ENCODE results near the gene ZMYND11. TPM values are rescaled to one million over a fixed set of nuclear protein-coding genes. Genes with fewer than 3 reads are reported as not detected.
A peak's percentile ranks its signal among the peaks of the same experiment; 100 is the strongest.

The ZMYND11 gene
- total RNA-seq, 1 donor from 2014 or later, result 25.5 TPM

DNA sequence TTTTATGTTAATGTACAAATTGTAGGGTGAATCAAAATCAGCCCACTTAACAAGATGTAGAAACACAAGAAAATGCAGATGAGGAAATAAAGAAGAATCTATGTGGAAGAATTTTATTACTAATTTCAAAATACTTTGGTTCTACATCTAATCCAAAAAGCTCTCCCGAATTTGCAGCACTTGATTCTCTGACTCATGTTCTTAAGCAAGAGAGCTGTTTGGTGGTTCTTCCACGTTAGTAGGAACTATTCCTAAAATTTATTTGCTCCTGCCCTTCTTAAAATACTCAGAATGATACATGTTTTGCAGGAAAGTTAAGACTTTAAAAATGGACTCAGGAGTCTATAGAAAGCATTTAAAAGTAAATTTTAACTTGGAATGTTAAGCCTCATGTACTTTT lies 91.8 kb downstream of the ZMYND11 start:
- no peak overlapping the region for H3K4me3 ChIP-seq (ENCODE audit: low read depth, low read length)
- no peak for TF ChIP-seq CTCF (conservative IDR thresholded peaks at IDR 0.05; ENCODE audit: low read depth, low read length)
- DNase-seq (ENCODE audit: low read depth), result no peak

- TF ChIP-seq CTCF (conservative IDR thresholded peaks at IDR 0.05; ENCODE audit: low read depth, low read length), result no peak
- no peak overlapping the region for H3K4me3 ChIP-seq (ENCODE audit: low read depth, low read length)
- no peak for DNase-seq (ENCODE audit: low read depth)
Measured at GRCh38 chr10:228366-228765, 93.1 kb downstream of the ZMYND11 start.

- DNase-seq (ENCODE audit: low read depth), result no peak
- peak; percentile 47 for TF ChIP-seq CTCF (conservative IDR thresholded peaks at IDR 0.05; ENCODE audit: low read depth, low read length)
- no peak overlapping the region for H3K4me3 ChIP-seq (ENCODE audit: low read depth, low read length)
Measured at GRCh38 chr10:230758-231157, 95.5 kb downstream of the ZMYND11 start.

- no peak for TF ChIP-seq CTCF (conservative IDR thresholded peaks at IDR 0.05; ENCODE audit: low read depth, low read length)
Measured at GRCh38 chr10:232061-232460, 96.8 kb downstream of the ZMYND11 start.

DNA sequence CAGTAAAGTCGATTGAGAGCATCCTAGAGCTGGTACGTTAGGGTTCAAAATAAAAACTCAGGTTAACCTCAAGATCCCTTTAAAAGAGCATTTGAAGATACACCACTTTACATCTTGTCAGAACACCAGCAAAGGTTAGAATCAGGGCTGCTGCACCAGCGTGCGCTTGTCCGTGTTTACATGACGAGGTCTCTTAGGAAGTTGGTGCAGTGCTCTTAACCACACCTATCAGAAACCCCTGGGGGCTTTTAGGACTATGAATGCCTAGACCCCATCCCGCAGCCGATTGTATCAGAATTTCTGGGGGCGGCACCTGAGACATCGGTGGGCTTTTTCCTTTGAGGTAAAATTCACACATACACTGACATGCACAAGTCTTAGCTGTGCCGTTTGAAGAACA lies 97.6 kb downstream of the ZMYND11 start:
- TF ChIP-seq CTCF (conservative IDR thresholded peaks at IDR 0.05; ENCODE audit: low read depth, low read length), result no peak
- no peak overlapping the region for H3K4me3 ChIP-seq (ENCODE audit: low read depth, low read length)
- DNase-seq (ENCODE audit: low read depth), result no peak

More at GRCh38 chr10:232061-232460, 96.8 kb downstream of the ZMYND11 start:
- DNase-seq (ENCODE audit: low read depth), result no peak
- H3K4me3 ChIP-seq (ENCODE audit: low read depth, low read length), result no peak overlapping the region

GRCh38 chr10:234708-235406 lies 99.6 kb downstream of the ZMYND11 start:
- TF ChIP-seq CTCF (conservative IDR thresholded peaks at IDR 0.05; ENCODE audit: low read depth, low read length), result peak; percentile 11
- H3K4me3 ChIP-seq (ENCODE audit: low read depth, low read length), result no peak overlapping the region
- peak; percentile 2 for DNase-seq (ENCODE audit: low read depth)

DNA sequence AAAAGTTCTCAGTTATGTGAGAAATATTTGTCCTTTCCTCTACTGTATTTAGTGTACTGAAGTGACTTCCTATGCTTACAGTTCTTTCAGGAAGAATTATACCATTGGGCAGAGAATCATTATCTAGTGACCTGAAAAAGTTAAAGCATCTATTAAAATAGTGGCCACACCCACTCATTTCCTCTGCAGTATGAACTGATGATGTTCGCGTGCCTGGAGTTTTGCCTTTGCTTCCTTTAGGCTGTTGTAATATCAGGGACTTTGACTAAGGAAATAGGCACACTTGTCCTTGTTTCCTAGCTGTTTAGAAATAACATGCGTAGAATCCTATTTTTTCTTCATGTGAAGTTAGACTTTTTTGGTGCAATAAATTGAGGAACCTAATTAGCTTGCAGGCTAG lies 100.7 kb downstream of the ZMYND11 start:
- TF ChIP-seq CTCF (conservative IDR thresholded peaks at IDR 0.05; ENCODE audit: low read depth, low read length), result no peak
- no peak for DNase-seq (ENCODE audit: low read depth)
- no peak overlapping the region for H3K4me3 ChIP-seq (ENCODE audit: low read depth, low read length)

All from epithelial cell of proximal tubule (primary cell).